ENCODE data around the gene HSD11B1L. TPM values are rescaled to one million over a fixed set of nuclear protein-coding genes. Genes with fewer than 3 reads are reported as not detected.
"Not testable (repeated sequence)": the region's sequence is repeated elsewhere in the genome, so short reads cannot be mapped to it uniquely, and the experiment has no call there.

Gene HSD11B1L
- total and polyA plus RNA-seq, 5 donors = 4.3 to 9.8 (median 7.1) TPM

GRCh38 chr19:5694956-5695648 lies 14.3 kb downstream of the HSD11B1L start:
- WGBS = 87% methylated on average over 8 of the region's 8 CpGs
- DNase-seq (peak in 1 of 3 donors; percentile 27), ATAC-seq (no peak)
- no peaks in the 10 kb centered on the region for H3K27me3 ChIP-seq (ENCODE audit: control insufficient read depth, insufficient read depth)
- intact Hi-C loops (cut with DNase I) = no loop called here
- H3K27ac ChIP-seq (ENCODE audit: low read length) = no peak overlapping the region
- no peaks in the 10 kb centered on the region for H3K9me3 ChIP-seq (ENCODE audit: control insufficient read depth, low read length)
- H3K4me1 ChIP-seq (ENCODE audit: control insufficient read depth, insufficient read depth, low read length) = peaks cover 7% of the 10 kb centered on the region
- no peak overlapping the region for H3K4me3 ChIP-seq (ENCODE audit: low read length)

- no peak overlapping the region for H3K27ac ChIP-seq (ENCODE audit: low read length)
- H3K4me1 ChIP-seq (ENCODE audit: control insufficient read depth, insufficient read depth, low read length) = peaks cover 7% of the 10 kb centered on the region
- ATAC-seq (no peak), DNase-seq (peak in 1 of 3 donors; percentile 59)
- H3K4me3 ChIP-seq (ENCODE audit: low read length) = no peak overlapping the region
- H3K9me3 ChIP-seq (ENCODE audit: control insufficient read depth, low read length) = no peaks in the 10 kb centered on the region
- intact Hi-C loops (cut with DNase I) = no loop called here
- no peaks in the 10 kb centered on the region for H3K27me3 ChIP-seq (ENCODE audit: control insufficient read depth, insufficient read depth)
- 81% methylated on average over 28 of the region's 28 CpGs for WGBS
These were observed 14.9 kb downstream of the HSD11B1L start for GRCh38 chr19:5695649-5696195.

GRCh38 chr19:5696196-5697021 lies 15.6 kb downstream of the HSD11B1L start:
- no peak overlapping the region for H3K4me3 ChIP-seq (ENCODE audit: low read length)
- ATAC-seq = no peak
- intact Hi-C loops (cut with DNase I) = no loop called here
- no peaks in the 10 kb centered on the region for H3K27me3 ChIP-seq (ENCODE audit: control insufficient read depth, insufficient read depth)
- WGBS = 86% methylated on average over 42 of the region's 42 CpGs
- H3K4me1 ChIP-seq (ENCODE audit: control insufficient read depth, insufficient read depth, low read length) = peaks cover 7% of the 10 kb centered on the region
- no peak overlapping the region for H3K27ac ChIP-seq (ENCODE audit: low read length)
- DNase-seq = no peak
- H3K9me3 ChIP-seq (ENCODE audit: control insufficient read depth, low read length) = no peaks in the 10 kb centered on the region

GRCh38 chr19:5697022-5697889 lies 16.4 kb downstream of the HSD11B1L start:
- no peaks in the 10 kb centered on the region for H3K27me3 ChIP-seq (ENCODE audit: control insufficient read depth, insufficient read depth)
- intact Hi-C loops (cut with DNase I) = no loop called here
- no peak for DNase-seq
- 75% methylated on average over 25 of the region's 25 CpGs for WGBS
- no peaks in the 10 kb centered on the region for H3K9me3 ChIP-seq (ENCODE audit: control insufficient read depth, low read length)
- H3K4me3 ChIP-seq (ENCODE audit: low read length) = no peak overlapping the region
- no peak for ATAC-seq
- H3K27ac ChIP-seq (ENCODE audit: low read length) = no peak overlapping the region
- peaks cover 2% of the 10 kb centered on the region for H3K4me1 ChIP-seq (ENCODE audit: control insufficient read depth, insufficient read depth, low read length)

- intact Hi-C loops (cut with DNase I) = no loop called here
- Histone ChIP-seq H3K4me1 (ENCODE audit: control insufficient read depth, insufficient read depth, low read length) (no peaks in the 10 kb centered on the region), H3K27me3 (ENCODE audit: control insufficient read depth, insufficient read depth) (no peaks in the 10 kb centered on the region), H3K9me3 (ENCODE audit: control insufficient read depth, low read length) (no peaks in the 10 kb centered on the region), H3K27ac (ENCODE audit: low read length) (no peak overlapping the region), H3K4me3 (ENCODE audit: low read length) (no peak overlapping the region)
- 77% methylated on average over 30 of the region's 30 CpGs for WGBS
- DNase-seq = peak in 1 of 3 donors; percentile 39
- ATAC-seq = peak in 1 of 2 donors; percentile 9
These were observed 17.2 kb downstream of the HSD11B1L start for GRCh38 chr19:5697890-5698634.

GRCh38 chr19:5698635-5699422 lies 18.0 kb downstream of the HSD11B1L start:
- H3K4me1 ChIP-seq (ENCODE audit: control insufficient read depth, insufficient read depth, low read length) = no peaks in the 10 kb centered on the region
- DNase-seq (no peak), ATAC-seq (no peak)
- H3K4me3 ChIP-seq (ENCODE audit: low read length) = no peak overlapping the region
- H3K27me3 ChIP-seq (ENCODE audit: control insufficient read depth, insufficient read depth) = no peaks in the 10 kb centered on the region
- no peaks in the 10 kb centered on the region for H3K9me3 ChIP-seq (ENCODE audit: control insufficient read depth, low read length)
- H3K27ac ChIP-seq (ENCODE audit: low read length) = no peak overlapping the region
- intact Hi-C loops (cut with DNase I) = no loop called here
- WGBS = 91% methylated on average over 38 of the region's 38 CpGs

- H3K9me3 ChIP-seq (ENCODE audit: control insufficient read depth, low read length) = no peaks in the 10 kb centered on the region
- no peaks in the 10 kb centered on the region for H3K27me3 ChIP-seq (ENCODE audit: control insufficient read depth, insufficient read depth)
- ATAC-seq = no peak
- H3K27ac ChIP-seq (ENCODE audit: low read length) = no peak overlapping the region
- H3K4me3 ChIP-seq (ENCODE audit: low read length) = no peak overlapping the region
- DNase-seq = no peak
- no peaks in the 10 kb centered on the region for H3K4me1 ChIP-seq (ENCODE audit: control insufficient read depth, insufficient read depth, low read length)
- intact Hi-C loops (cut with DNase I) = no loop called here
- 94% methylated on average over 22 of the region's 22 CpGs for WGBS
These were observed 19.7 kb downstream of the HSD11B1L start for GRCh38 chr19:5700455-5701092.

GRCh38 chr19:5702053-5702410 lies 21.2 kb downstream of the HSD11B1L start:
- H3K27ac ChIP-seq (ENCODE audit: low read length); ATAC-seq; intact Hi-C loops (cut with DNase I); H3K4me3 ChIP-seq (ENCODE audit: low read length); H3K27me3 ChIP-seq (ENCODE audit: control insufficient read depth, insufficient read depth); H3K4me1 ChIP-seq (ENCODE audit: control insufficient read depth, insufficient read depth, low read length); H3K9me3 ChIP-seq (ENCODE audit: control insufficient read depth, low read length): not testable (repeated sequence)
- WGBS = 93% methylated on average over 15 of the region's 28 CpGs
- peak in 1 of 3 donors; percentile 63 for DNase-seq

Measured in right cardiac atrium (tissue), 5 donors.